HFF-Myc (cell line): Measurements from ENCODE around the gene LMBRD1.
"Not testable (repeated sequence)": the region's sequence is repeated elsewhere in the genome, so short reads cannot be mapped to it uniquely, and the experiment has no call there.

Source experiments
- DNase-seq: peaks from one replicate; pipeline ENCODE4 v3.0.0-alpha.2; 2011; ENCODE audit warnings: low read depth; ENCODE audit errors: extremely low read depth
- H3K4me3 ChIP-seq: replicated peaks from 2 replicates; pipeline ENCODE4 v1.5.1; 2011; ENCODE audit warnings: low read depth, mild to moderate bottlenecking, control low read depth, low read length
- TF ChIP-seq, protein P1 (sequence below): IDR thresholded peaks from 2 replicates; pipeline ENCODE4 v1.5.1; 2012; ENCODE audit warnings: mild to moderate bottlenecking, low read depth, low read length, control low read depth; ENCODE audit errors: missing control alignments

LMBRD1 gene

DNA sequence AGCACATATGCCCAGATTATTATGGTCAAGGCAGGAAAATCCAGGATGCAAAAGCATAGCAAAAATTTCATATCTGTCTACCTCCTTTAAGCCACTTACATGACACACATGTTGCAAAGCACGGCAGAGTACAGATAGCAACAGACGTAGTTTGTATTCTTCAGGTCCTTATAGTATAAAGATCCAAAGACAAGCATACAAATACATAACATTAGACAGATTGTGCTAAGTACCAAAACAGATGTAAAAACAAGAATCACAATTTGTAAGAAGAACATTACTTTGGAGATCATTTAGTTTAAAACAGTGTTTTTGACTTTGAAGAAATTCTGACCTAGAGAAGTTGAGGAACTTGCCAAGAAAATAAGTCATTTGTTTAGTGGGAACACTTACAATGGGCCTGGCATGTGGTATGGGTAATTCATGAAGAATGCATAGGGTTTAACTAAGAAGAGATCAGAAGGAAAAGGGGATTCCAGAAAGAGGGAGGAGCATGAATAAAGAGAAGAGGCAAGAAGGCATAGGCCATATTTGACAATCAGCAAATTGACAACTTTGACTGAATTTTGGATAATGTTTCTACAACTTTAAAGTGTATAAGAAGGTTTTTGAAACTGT, 30.6 kb upstream of the LMBRD1 start:
- no peak overlapping the region for H3K4me3 ChIP-seq
- TF ChIP-seq, protein P1, sequence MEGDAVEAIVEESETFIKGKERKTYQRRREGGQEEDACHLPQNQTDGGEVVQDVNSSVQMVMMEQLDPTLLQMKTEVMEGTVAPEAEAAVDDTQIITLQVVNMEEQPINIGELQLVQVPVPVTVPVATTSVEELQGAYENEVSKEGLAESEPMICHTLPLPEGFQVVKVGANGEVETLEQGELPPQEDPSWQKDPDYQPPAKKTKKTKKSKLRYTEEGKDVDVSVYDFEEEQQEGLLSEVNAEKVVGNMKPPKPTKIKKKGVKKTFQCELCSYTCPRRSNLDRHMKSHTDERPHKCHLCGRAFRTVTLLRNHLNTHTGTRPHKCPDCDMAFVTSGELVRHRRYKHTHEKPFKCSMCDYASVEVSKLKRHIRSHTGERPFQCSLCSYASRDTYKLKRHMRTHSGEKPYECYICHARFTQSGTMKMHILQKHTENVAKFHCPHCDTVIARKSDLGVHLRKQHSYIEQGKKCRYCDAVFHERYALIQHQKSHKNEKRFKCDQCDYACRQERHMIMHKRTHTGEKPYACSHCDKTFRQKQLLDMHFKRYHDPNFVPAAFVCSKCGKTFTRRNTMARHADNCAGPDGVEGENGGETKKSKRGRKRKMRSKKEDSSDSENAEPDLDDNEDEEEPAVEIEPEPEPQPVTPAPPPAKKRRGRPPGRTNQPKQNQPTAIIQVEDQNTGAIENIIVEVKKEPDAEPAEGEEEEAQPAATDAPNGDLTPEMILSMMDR, result no peak
- DNase-seq, result no peak

DNA sequence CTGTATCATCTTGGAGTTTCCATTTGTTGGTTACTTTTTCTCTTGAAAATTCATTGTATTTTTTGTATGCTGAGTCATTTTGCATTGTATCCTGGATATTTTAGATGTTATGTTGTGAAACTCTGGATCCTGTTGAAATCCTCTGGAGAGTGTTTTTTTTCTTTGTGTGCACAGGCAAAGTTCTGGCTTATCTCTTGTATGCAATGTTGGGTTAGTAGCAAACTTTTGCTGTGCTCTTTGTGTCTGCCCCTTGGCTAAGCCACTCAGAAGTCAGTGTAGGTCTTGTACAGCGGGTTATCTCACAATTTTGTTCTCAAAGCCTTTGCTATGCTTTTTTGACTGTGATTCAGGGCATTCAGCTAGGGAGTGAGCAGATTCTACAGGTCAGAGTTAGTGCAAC, 29.1 kb upstream of the LMBRD1 start:
- DNase-seq, result no peak
- TF ChIP-seq, protein P1, result no peak
- no peak overlapping the region for H3K4me3 ChIP-seq

DNA sequence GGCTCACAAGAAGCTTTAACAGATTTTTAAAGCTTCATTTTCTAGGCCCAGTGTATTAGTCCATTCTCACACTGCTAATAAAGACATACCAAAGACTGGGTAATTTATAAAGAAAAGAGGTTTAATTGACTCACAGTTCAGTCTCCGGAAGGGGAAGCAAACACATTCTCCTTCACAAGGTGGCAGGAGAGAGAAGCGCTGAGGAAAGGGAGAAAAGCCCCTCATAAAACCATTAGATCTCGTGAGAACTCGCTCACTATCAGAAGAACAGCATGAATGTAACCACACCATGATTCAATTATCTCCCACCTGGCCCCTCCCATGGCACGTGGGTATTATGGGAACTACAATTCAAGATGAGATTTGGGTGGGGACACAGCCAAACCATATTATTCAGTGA, 27.5 kb upstream of the LMBRD1 start:
- DNase-seq, H3K4me3 ChIP-seq: not testable (repeated sequence)

DNA sequence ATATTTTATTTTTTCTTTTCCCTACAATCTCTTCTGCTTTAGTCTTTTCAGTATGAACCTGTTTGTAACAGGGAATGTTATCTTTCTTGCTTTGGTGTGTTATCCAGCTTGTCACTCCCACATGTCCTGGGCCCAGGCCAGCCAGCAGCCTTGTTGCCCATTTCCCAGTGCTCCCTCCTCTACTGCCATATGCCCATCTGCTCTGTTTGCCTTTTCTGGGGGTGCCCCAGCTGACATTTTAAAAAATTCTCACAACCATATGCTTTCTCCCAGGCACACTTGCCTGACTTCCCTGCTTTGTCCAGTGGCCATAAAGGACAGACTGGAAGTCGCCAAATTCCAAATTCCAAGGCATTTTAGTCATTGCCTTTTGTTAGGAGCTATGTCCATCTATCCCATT, 23.6 kb upstream of the LMBRD1 start:
- DNase-seq, result no peak
- H3K4me3 ChIP-seq, result no peak overlapping the region
- TF ChIP-seq, protein P1, result no peak

DNA sequence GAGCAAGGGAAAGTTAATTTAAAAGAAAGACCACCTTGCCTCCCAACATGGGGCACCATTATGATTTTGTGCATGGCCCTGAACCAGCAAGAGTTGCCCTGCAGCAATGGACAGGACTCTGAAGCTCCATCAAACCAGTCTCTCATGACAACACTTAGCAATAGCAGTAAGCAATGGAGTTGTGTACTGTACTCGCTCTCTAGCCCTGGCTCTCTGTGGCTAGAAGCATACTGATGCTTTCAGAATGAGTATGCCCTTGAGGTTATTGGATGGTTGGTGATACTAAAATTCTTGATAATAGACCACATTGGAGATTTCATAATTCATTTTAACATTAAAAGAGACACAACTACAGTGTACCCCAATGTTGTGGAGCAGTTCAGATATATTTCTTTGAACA, 23.2 kb upstream of the LMBRD1 start:
- DNase-seq, result no peak
- no peak overlapping the region for H3K4me3 ChIP-seq
- TF ChIP-seq, protein P1, result no peak

DNA sequence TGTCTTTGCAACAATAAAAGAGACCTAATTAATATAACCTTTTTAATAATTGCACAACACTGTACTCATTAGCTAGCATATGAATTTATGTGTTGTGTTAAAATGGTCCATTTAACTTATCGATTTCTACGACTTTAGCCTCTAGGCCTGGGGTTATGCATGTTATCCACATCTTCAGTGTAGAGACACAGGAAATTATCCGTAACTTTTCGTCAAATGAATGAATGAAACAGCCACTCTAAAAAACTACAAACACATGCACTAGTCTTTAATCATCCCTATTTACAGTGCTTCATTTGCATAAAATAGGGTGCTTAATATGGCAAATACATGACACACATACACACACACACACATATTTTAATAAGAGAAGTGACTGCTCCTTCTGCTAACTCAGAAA, 22.3 kb upstream of the LMBRD1 start:
- TF ChIP-seq, protein P1, result no peak
- H3K4me3 ChIP-seq, result no peak overlapping the region
- no peak for DNase-seq

DNA sequence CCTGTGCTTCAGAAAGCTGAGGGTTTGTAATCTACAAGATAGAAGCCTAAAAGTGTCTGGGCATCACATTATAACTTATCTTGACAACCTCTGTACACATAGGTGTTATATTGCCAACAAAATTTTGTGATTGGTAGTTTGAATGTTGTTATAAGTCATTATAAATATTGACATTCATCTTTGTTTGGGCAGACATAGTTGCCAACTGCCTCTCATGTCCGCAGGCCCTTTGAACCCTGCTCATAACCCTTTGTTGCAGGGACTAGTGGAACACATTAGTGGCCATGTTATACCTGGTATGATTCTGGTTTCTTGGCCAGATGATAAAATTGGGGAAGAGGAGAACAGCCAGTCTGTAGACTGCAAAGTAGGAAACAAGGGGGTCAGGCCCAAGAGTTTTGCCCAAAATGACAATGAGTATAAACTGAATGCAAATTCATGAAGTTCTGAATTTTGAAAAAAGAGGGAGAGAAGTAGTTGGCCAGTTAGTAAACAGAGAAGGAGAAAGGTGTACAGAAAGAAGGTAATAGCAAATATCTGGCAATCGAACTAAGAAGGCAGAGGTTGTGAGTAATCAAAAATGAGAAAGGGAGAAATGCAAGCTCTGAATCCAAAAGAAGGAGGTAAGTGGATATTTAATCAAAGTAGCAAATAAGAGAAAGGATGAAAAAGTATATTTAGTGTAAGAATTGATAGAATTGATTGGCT, 21.6 kb upstream of the LMBRD1 start:
- no peak for DNase-seq
- H3K4me3 ChIP-seq, result no peak overlapping the region
- TF ChIP-seq, protein P1, result no peak
